Measurements from ENCODE around the gene CAMSAP1.

- no peak for TF ChIP-seq CTCF (IDR thresholded peaks at IDR 0.05)
- no peak for TF ChIP-seq POLR2AphosphoS5 (IDR thresholded peaks at IDR 0.05; ENCODE audit: low read depth, low read length)
- TF ChIP-seq SIN3A (IDR thresholded peaks at IDR 0.05; ENCODE audit: borderline replicate concordance, insufficient read depth, low read depth, low read length) = no peak
- TF ChIP-seq REST (IDR thresholded peaks at IDR 0.05; ENCODE audit: insufficient read depth in 1 of 2, low read depth in 2 of 2, low read length in 1 of 2) = no peak
Observed at GRCh38 chr9:135819905-135820304, 87.4 kb downstream of the CAMSAP1 start.
